ENCODE results near the gene SCYL1.

Gene SCYL1

DNA sequence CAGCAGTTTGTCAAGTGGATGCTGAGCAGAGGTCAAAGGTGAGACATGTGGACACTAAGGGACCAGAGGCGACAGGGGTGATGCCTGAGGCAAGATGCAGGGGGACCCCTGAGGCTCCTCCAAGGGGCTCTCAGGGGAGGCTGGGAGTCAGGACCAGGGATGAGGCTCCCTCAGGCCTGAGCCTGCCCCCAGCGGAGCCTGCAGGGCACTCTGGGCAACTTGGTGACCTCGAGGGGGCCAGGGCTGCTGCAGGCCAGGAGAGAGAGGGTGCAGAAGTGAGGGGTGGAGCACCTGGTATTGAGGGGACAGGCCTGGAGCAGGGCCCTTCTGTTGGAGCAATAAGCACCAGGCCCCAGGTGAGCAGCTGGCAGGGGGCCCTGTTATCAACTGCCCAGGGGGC lies 57.0 kb downstream of the SCYL1 start:
- DNase-seq (ENCODE audit: low read depth in 2 of 2) = no peak

DNA sequence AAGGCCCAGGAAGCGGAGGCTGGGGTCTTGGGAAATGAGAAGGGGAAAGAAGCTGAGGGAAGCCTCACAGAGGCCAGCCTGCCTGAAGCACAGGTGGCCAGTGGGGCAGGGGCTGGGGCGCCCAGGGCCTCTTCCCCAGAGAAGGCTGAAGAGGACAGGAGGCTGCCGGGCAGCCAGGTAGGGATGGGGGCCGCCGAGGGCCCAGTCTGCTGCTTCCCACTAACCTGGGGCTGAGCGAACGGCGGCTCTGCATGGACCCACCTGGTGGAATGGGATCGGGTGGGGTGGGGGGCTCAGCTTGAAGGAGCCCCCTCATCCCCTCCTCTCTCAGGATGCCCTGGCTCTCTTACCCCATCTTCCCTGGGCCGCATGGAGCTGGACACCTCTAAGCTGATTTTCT lies 58.7 kb downstream of the SCYL1 start:
- DNase-seq (ENCODE audit: low read depth in 2 of 2) = no peak

DNA sequence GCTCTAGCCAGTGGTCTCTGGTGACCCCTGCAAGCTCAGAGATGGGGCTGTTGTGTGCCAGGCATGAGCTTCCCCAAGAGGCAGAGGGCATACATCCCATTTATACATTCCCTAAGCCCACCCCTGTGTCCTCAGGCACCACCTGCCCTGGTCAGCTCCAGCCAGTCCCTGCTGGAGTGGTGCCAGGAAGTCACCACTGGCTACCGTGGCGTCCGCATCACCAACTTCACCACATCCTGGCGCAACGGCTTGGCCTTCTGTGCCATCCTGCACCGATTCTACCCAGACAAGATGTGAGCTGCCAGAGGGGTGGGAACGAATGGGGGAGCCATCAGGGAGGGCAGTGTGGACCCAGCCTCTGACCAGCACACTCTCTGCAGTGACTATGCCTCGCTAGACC lies 59.2 kb downstream of the SCYL1 start:
- DNase-seq (ENCODE audit: low read depth in 2 of 2) = no peak

DNA sequence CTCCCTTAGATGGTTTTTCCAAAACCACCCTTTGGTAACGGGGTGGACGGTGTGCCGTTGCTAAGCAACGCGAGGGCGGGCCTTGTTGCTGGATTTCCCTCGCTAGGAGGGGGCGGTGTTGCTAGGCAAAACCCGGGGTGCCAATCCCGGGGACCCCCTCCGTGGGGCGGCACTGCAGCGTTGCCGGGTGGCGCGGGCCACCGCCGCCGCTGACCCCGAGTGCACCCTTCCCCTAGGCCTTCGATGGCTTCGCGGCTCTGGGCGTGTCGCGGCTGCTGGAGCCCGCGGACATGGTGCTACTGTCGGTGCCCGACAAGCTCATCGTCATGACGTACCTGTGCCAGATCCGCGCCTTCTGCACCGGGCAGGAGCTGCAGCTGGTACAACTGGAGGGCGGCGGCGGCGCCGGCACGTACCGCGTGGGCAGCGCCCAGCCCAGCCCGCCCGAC lies 59.9 kb downstream of the SCYL1 start:
- no peak for DNase-seq (ENCODE audit: low read depth in 2 of 2)

DNA sequence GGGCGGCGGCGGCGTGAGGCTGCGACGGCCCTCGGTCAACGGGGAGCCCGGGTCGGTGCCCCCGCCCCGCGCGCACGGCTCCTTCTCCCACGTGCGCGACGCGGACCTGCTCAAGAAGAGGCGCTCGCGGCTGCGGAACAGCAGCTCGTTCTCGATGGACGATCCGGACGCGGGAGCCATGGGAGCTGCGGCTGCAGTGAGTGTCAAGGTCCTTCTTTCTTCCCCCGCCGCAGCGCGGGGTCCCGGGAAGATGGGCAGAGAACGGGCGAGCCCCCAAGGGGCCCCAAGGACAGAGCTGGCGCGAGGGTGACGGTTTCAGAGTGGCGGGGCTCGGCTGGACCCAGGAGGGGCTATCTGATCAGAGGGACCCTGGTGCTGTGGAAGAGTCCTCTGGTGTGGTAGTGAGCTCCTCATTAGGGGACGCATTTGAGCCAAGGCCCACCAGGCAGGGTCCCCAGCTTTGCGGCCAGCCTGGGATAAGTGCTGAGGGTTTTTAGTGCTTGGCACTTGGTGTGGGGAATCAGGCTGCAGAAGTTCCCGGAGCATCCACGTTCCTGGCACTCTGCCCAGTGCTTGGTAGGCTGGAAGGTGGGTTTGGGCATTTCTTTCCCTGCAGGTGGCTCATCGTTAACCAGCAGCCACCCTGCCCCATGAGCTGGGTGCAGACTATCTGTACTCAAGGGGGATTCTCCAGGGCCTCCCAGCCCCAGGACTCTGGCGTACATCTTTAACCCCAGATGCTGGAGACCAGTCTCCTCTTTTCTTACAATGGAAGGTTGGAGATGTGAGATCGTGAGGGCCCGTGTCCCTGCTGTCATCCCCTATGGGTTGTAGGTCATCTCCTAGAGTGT lies 60.7 kb downstream of the SCYL1 start:
- DNase-seq (ENCODE audit: low read depth in 2 of 2) = no peak

DNA sequence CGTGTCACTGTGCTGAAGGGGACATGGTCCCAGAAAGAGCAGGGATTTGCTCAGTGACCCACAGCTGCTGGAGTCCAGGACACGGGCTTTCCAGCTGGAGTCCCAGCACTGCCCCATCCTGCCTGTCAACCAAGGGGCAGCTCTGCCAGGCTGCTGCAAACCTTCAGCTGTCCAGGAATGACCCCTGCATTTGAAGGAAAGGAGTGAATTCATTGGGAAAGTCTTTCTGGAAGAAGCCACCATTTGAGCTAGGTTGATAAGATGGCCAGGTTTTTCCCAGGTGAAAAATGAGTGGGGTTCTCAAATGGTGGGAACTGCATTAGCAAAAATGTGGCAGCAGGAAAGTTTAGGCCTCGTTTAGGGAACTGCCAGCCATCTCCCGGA lies 61.4 kb downstream of the SCYL1 start:
- no peak for DNase-seq (ENCODE audit: low read depth in 2 of 2)

DNA sequence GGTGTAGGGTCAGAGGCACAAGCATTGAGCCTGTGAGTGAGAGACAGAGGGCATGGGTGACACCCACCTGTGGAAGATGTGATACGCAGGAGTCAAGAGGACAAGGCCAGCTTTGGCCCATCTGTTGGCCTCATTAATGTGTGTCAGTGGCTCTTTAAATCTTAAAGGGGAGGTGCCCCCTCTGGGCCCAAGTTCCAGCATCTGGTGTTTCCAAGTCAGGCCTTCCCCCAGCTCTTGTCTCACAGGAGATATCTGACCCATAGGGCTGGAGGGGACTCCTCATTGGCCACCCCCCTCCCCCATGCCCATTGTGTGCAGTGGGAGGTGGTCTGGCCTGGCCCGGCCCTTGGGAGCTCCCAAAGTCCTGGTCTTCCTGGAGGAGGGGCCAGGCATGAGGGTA lies 61.8 kb downstream of the SCYL1 start:
- DNase-seq (ENCODE audit: low read depth in 2 of 2) = no peak
